Activated naive CD8-positive, alpha-beta T cell treated with anti-CD3 and anti-CD28 coated beads, Interleukin-2, amount 50 U/mL, for 16 hours (primary cell): ENCODE results near the gene DDX54.
"Not testable (repeated sequence)": the region's sequence is repeated elsewhere in the genome, so short reads cannot be mapped to it uniquely, and the experiment has no call there.

Experiments
- DNase-seq: peaks from one replicate; pipeline ENCODE4 v3.0.0-alpha.2; 2020; ENCODE audit warnings: low read depth, low spot score

DDX54 gene

DNA sequence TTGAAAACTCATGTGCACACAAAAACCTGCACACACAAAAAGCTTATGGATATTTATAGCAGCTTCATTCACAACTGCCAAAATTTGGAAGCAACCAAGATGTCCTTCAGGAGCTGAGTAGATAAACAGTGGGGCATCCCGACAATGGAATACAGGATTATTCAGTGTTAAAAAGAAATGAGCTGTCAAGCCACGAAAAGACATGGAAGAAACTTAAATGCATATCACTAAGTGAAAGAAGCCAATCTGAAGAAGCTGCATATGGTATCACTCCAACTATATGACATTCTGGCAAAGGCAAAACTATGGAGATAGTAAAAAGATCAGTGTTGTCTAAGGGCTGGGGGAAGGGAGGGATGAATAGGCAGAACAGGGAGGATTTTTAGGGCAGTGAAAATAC lies 30.7 kb upstream of the DDX54 start:
- DNase-seq, result no peak

DNA sequence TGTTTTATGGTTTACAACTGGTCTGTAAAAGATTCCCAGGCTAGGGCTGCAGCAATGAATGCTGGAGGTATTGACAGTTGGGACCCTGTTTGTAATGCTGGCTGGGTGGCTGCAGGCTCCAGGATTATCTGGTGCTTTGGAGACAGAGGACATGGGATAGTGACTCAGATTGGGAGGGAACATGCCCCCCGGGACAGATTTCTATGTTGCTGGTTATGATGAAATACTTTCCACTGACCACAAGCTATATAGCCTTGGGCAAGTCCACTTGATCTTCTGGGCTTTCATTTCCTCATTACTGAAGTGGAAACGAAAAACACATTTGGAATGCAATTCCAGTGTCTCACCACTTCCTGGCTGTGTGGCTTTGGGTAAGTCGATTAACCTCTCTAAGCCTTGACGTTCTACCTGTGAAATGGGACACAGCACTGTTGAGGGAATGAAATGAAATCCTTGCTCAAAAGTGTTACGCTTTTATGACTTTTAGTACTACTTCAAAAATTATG lies 29.7 kb upstream of the DDX54 start:
- no peak for DNase-seq

DNA sequence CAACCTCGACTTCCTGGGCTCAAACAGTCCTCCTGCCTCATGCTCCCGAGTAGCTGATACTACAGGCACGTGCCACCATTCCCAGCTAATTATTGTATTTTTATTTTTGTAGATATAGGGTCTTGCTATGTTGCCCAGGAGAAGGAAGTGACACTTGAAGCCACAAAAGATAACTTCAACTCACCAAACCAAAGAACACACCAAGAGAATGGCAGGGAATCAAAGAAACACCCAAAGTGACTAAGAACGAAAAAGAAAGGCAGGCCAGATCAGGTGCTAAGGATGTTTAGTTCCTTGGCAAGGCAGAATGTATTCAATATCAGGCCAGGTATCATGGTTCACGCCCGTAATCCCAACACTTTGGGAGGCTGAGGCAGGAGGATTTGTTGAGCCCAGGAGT lies 25.9 kb upstream of the DDX54 start:
- DNase-seq, result no peak

DNA sequence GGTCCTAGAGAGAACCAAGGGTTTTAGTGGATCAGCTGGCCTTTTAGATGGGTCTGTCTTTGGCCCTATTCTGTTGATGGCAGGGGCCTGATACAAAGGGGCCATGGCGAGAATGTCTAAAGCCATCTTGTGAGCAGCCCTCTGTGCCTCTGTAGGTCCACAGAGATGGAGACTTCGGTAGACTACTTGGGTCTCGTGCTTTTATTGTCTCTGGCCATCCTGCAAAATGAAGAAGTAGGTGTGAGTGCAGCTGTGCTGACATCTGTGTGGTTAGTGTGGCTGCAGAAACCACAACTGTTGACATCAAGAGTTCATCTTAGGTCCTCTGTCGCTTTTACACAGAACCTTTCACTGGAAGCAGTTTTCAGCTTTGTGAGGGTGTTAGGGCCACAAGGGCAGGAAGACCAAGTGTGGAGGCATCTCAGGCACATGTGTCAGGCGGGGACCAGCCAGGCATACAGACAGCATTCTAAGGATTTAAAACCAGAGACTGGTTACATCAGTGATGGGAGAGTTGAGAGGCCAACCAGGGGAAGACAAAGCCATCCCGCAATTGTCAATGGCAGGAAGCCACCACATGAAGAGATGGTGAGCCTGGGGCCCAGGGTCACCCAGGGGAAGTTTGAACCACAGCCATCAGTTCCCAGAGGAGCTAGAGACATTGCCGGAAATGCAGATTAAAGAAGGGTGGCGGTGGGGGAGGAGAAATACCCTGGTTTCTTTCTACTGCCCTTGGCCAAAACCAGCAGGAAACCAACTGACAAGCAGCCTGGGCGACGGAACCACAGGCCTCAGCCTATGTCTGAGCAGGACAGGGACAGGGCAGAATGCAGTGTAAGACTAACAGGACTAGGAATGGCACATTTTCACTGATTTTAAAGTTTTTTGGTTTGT lies 23.0 kb upstream of the DDX54 start:
- no peak for DNase-seq

GRCh38 chr12:113207613-113208040 lies 22.3 kb upstream of the DDX54 start:
- no peak for DNase-seq

DNA sequence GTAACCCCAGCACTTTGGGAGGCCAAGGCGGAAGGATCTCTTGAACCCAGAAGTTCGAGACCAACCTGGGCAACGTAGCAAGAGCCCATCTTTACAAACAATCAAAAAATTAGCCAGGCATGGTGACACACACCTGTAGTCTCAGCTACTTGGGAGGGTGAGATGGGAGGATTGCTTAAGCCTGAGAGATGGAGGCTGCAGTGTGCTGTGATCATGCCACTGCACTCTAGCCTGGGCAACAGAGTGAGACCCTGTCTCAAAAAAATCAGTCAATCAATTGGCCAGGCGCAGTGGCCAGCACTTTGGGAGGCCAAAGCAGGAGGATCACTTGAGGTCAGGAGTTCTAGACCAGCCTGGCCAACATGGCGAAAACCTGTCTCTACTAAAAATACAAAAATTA lies 21.5 kb upstream of the DDX54 start:
- not testable (repeated sequence) for DNase-seq

DNA sequence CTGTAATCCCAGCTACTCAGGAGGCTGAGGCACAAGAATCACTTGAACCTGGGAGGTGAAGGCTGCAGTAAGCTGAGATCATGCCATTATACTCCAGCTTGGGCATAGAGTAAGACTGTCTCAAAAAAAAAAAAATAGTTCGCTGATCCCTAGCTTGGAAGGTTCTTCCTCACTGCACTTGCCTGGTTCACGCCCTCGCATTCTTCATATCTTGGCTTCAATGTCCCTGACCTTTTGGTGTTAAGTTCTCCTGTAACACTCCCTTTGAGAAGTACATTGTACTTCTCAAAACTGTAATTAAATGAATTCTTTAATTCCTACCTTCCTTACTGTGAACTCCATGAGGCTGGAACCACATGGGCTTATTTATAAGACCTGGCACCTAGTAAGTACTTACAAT lies 19.5 kb upstream of the DDX54 start:
- no peak for DNase-seq

GRCh38 chr12:113203852-113204760 lies 18.8 kb upstream of the DDX54 start:
- DNase-seq, result no peak

DNA sequence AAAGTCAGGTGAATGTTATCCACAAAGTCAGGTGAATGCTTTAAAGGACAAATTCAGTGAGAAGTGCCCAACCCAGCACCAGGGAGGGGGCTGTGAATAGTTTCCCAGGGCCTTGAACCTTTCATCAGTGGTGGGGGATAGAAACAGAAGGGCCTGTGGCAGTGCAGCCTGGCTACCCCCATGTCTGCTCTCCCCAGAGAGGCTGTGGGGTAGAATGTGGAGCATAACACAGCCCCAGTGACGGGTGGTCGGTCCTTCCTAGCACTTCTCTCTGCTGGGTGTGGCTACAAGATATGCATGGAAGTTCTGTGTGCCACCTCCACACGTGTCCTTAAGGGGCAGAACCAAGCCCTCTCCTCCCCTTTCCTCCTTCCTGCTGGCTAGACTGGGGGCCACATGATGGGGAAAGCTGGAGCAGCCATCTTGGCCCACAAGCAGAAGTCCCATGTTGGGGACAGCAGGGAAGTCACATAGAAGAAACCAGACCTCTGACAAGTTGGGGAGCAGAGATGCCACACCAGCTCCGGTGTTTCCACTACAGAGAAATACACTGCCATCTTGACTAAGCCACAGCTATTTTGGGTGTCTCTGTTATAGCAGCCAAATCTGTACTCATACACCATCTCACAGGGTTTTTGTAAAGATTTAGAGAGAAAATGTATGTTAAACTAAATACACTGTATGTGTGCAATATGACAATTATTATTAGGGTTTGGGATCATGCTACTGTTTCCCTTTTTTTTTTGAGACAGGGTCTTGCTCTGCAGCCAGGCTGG lies 17.2 kb upstream of the DDX54 start:
- DNase-seq, result no peak

DNA sequence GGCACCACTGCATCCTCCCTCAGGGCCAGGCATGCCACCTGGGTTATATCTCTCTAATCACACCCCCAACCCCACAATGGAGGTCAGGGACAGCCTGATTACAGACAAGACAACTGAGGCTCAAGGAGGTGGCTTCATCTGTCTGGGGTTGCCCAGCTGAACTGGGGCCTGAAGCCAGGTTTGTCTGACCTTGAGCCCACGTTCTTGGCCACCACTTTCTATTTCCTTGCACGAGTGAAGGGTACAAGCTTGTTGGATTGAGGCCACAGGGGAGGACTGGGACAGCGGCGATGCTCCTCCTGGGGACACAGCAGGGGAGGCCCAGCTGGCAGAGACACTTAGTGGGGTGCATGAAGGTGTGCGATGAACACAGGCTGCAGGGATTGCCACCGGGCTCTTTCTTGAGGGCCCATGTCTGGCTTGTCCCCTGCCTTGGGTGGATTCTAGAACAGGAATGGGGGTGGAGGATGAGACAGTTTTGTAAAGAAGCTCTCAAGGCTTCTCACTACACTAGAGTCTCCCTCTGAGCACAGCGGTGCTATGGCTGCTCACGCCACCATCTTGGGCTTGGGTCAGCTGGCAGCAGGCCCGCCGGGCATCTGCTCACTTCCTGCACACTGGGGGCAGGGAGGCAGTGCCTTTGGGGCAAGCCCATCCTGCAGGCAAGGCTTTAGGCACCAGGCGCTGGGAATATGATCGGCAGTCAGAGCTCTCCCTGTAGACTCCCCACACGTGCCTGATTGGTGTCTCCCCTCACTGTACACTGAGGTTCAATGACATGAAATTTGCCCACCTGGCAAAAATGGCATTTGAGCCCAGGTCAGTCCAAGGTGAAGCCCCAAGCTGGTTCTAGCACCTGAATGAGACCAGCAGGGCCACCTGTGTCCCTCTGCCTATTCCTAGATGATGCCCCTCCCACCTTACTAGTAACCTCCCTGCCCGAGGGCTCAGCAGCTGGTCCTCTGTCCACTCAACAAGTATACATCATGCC lies 16.2 kb upstream of the DDX54 start:
- no peak for DNase-seq

DNA sequence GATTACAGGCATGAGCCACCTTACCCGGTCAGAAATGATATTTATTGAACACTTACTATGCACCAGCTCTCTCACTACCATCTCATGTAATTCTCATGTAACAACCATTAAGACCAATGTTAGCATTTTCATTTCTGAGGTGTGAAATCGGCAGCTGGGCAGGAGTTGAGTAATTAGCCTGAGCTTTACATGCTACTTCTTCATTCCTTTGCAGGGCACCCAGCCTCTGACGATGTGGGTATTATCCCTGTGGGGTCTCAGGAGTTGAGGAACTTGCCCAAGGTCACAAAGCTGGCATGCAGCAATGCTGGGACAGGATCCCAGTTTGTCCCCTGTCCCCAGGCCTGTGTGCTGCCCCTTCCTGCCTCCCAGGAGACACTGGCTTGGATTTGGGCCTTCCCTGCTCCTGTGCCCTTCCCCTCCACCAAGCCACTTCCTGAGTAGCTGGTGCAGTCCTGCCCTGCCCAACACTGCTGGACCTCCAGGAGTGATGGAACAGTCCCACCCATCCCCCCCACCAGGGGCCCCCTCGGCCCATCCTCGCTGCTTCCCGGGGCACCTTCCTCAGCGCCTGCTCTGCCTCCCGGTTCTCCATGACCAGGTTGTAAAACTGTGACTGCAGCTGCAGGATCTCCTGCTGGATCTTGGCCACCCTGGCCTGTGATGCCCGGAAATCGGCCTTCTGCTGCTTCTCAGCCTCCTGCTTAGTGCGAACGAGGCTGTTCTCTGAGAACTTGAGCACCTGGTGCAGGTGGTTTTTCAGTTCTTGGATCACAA lies 14.9 kb upstream of the DDX54 start:
- no peak for DNase-seq

DNA sequence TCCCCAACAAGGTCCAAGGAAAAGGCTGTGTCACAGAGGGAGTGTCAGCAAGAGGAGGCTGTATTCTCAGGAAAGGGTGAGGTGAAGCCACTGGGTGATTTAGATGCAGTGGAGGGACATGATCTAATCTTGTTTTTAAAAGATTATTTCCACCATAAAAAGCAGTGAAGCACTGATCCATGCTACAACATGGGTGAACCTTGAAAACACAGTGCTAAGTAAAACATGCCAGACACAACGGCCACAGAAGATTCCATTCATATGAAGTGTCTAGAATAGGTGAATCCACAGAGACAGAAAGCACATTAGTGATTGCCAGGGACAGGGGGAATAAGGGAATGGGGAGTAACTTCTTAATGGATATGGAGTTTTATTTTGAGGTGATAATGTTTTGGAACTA lies 13.0 kb upstream of the DDX54 start:
- no peak for DNase-seq

DNA sequence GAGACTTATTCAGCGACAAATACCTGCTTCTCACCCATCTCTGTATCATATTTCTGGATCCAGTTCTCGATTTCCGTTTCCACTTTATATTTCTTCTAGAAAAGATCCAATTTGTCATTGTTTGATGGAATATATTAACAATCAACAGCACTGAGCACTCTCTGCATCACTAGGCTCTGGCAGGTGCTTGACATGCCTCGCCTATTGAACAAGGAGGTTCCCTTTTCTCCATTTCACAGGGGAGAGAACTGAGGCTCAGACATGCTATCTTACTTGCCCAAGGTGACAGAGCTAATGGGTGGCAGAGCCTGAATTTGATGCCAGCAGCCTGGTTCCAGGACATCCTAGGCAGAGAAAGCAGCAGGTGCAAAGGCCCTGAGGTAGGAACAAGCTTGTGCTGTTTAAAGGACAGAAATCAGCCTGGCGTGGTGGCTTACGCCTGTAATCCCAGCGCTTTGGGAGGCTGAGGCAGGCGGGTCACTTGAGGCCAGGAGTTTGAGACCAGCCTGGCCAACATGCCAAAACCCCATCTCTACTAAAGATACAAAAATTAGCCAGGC lies 12.3 kb upstream of the DDX54 start:
- DNase-seq, result no peak

DNA sequence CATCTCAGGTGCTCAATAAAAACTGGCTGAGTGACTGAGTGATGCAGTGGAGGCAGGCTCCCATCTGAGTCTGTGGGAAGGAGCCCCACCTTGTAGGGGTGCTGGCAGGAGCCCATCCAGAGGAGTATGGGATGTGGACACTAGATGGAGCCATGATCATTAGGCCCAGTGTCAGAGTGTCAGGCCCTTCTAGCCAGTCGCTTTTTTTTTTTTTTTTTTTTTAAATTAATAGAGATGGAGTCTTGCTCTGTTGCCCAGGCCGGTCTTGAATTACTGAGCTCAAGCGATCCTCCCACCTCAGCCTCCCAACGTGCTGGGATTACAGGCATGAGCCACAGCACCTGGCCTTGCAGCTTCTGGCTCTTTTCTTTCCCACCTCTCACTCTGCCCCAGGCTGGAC lies 11.7 kb upstream of the DDX54 start:
- no peak for DNase-seq

GRCh38 chr12:113196582-113196981 lies 11.3 kb upstream of the DDX54 start:
- no peak for DNase-seq

DNA sequence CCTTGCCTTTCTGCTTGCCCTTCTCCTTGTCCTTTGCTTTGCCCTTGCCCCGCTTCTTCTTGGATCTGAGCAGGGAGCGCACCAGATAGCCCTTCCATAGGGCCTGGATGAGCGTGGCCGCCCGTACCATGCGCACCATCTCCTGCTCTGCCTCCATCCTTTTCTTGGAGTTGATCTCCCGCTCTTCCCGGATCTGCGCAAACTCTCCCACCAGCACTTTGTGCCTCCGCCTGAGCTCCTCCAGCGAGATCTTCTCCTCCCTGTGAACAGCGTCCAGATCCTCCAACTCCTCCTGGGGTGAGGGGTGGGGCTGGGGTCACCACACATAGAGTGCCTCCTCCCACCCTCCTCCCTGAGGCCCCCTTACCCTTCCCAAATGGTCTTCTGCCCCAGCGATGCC lies 10.3 kb upstream of the DDX54 start:
- DNase-seq, result no peak

DNA sequence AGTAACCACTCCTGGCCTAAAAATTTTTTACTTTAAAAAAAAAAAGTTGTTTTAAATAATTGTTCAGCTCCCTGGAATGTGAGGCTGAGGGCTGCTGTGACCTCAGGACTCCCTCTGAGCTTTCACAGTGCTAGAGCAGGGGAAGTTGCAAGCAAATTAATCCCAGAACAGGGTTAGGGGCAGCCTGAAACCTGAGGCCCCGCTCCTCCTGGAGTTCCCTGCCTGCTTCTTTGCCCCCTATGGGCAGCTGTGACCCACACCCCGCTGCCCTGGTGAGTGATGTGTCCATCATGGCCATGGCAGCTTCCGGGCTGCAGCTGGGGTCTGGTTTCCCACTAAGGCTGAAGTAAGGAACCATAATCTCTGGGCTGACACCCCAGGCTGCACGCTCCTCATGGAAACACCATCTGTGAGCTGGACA lies 9.7 kb upstream of the DDX54 start:
- DNase-seq, result no peak

- no peak for DNase-seq
These were observed 5.9 kb upstream of the DDX54 start for GRCh38 chr12:113191227-113191626.

DNA sequence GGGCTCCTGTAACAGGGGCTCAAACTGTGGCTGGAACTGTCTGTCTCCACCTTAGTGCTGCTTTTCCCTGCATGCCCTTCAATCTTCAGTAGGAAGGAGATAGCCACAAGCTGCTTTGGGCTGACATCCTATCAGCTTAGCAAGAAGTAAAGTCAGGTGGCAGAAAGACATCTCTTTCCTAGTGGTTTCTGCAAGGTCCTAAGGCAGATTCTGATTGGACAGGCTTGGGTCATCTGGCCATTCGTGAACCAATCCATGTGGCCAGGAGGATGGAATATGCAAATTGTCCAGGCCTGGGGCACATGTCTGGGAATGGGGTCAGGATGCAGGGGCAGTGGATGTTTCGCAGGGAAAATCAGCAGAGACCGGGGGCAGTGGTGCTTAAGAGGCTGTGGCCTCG lies 5.5 kb upstream of the DDX54 start:
- no peak for DNase-seq
